ENCODE measurements around the gene OPALIN.

OPALIN gene, protein sequence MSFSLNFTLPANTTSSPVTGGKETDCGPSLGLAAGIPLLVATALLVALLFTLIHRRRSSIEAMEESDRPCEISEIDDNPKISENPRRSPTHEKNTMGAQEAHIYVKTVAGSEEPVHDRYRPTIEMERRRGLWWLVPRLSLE

DNA sequence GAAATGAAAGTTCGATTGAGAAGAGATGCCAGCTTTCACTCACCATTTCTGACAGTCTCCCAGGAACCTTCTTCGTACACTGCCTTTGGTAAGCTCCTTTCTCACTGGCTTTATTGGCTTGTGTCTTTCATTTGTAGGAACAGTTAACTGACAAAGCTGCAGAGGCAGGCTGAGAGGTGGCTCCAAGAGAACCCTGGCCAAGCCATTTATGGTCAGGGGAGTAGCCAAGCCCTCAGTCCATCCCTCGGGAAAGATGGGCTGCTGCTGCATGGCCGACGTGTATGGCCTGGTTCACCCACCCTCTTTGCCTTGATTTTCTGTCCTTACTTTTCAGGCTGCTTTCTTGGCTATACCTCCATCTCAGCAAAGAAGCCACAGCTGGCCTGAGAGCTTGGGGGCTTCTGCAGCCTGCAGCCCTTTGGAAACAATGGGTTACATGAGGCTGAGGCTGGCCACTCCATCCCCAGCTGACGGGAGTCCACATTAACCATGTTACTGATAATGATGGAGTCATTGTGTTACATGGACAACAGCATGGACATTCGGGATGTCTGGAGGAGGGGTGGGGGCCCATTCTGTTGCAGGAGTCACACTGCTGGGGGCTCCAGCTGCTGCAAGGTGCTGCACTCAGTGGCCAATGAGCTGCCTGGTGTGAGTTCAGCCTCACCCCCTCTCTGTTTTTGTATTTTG, at the start of gene OPALIN:
OPALIN (minus strand) TSS at position 152 of the 690 bp plus-strand sequence; CDS start at position 46, 106 bp downstream.
- DNase-seq (ENCODE audit: low spot score), result peak; percentile 78

DNA sequence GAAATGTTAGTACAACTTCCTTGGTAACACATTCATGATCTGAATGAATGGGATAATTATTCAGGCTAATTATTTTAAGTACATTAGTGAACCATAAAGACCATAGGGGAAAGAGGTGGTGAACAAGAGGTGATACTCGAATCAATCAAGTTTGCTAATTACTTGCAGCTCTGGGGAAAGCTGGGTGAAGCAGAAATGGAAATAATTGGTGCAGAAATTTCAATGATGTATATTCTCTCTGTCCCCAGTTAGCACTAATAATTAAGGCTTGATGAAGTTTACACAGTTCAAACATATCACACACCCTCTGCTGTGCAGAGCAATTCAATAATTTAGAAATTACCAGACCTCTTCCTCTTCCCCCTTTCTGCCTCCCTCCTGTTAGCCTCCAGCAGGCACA, 49.4 kb upstream of the OPALIN start:
- DNase-seq (ENCODE audit: low spot score), result no peak

DNA sequence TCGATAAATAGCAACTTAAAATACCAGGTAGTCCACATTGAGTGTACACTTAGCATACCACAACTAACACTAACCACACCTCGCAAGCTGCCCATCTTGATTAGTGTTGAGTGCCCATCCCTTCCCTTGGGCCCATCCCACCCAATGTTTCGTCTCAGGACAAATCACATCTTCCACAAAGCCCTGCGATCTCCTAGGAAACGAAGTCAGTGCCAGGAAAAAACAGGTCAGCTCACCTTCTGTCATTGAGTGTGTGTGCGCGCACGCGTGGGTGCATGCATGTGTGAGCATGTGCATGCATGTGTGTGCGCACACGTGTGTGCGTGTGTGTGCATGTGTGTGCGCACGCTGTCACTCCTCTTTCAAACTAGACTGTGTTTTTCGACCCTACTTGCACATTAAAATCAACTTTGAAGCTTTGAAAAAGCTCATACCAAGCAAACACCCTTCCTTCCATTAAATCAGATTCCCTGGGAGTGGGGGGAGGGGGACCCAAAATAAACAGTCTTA, 48.8 kb upstream of the OPALIN start:
- DNase-seq (ENCODE audit: low spot score), result no peak

DNA sequence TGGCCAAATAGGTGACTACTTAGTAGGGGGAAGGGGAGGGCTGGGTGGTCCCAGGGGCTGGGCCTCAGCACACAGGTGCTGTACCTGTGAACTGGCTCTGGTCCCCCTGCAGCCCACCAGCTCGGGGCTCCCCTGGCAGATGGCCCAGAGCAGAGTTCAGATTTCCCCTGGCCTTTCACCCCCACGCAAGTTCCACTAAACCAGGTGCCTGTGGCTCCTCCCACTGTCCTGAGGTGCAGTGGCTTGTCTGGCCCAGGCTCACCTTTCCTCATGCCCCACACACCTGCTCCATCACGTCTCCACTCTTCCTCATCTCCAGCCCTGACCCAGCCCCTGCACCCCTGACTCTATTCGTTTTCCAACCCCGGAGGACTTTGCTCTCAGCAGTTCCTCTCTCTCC, 47.3 kb upstream of the OPALIN start:
- DNase-seq (ENCODE audit: low spot score), result no peak

DNA sequence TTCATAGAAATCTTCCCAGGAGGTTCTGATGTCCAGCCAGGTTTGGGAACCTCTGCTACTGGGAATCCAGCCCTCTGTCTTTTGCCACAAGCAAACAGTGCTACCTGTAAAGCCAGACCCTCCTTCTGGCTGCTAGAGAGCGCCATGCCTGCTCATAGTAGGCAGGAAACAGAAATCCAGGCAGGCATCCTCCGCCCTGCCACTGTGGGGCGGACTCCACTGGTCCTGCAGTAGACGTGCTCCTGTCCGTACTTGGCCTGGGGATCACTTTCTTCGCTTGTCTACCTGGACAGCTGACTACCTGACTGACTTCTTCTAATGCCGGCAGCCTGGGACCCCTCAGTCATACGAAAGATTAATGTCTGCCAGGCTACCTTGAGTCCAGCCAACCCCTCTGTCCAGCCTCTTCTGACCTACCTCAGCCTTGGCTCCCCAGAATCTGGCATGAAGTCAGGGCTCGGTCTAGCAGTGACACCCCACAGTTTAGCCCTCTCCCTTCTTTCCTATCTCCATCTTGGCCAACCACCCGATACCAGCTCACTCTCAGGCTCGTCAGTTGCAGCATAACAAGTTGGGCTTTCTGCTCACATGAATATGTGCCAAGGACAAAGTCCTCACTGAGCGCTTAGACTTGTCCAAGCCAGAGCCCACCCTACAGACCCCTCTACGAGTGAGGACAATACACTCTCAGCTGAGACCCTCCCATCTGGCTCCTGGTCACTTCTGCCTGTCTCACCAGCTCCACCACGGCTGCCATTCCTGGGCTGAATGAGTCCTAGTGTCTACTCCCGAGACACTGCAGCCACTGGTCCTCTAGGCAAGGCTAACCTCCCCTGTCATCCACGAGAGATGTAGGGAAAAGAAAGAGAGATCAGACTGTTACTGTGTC, 43.9 kb upstream of the OPALIN start:
- DNase-seq (ENCODE audit: low spot score), result no peak

DNA sequence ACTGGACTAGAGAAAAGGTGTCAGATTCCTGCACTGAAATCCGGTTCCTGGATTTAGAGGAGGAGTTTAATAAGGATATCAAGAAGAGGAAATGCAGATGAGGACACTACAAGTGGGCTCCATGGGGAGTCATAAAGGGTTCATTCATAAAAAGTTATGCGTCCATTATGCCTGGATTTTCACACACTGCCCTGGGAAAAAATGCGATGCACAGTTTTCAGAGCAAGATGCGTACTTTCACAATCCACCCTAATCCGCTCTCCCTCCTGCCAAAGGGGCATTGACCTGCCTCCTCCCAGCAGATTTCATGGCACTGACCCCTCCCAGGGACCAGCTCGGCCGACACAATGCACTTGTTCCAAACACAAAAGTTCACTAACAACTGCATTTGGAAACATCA, 42.2 kb upstream of the OPALIN start:
- peak; percentile 54 for DNase-seq (ENCODE audit: low spot score)

DNA sequence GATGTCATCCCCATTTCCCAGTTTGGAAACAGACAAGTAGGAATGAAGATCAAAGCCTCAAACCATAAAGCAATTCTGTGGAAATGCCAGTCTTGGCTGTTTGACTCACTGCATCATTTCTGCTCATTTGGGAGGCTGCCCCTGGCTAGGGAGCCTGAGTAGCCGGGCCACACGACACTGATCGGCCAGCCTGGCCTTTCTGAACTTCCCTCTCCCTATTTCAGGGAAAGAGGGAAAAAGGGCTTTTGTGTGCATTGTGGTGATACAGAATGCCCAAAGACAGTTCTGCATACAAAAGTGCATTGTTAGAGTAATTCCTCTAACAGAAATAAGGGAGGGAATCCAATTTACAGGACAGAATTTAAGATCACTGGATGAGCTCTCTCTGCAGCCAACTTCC, 41.7 kb upstream of the OPALIN start:
- DNase-seq (ENCODE audit: low spot score), result peak; percentile 76

DNA sequence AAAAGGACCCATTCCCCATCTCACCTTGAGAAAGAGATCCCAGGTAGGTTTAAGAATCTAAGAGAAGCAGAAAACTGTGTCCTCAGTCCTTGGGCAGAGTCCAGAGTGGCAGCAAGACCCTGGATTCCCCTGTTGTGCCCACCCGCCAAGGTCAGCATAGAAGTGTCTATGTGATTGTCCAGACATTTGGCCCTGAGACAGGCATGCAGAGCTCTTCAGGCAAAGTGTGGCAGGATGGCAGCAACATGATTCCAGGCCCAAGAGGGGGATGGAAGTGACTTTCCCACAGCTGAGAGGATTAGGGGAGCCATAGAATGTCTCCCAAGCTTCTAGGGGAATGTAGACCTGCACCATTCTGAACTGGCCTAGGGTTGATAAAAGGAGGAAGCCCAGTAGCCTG, 39.1 kb upstream of the OPALIN start:
- DNase-seq (ENCODE audit: low spot score), result no peak

DNA sequence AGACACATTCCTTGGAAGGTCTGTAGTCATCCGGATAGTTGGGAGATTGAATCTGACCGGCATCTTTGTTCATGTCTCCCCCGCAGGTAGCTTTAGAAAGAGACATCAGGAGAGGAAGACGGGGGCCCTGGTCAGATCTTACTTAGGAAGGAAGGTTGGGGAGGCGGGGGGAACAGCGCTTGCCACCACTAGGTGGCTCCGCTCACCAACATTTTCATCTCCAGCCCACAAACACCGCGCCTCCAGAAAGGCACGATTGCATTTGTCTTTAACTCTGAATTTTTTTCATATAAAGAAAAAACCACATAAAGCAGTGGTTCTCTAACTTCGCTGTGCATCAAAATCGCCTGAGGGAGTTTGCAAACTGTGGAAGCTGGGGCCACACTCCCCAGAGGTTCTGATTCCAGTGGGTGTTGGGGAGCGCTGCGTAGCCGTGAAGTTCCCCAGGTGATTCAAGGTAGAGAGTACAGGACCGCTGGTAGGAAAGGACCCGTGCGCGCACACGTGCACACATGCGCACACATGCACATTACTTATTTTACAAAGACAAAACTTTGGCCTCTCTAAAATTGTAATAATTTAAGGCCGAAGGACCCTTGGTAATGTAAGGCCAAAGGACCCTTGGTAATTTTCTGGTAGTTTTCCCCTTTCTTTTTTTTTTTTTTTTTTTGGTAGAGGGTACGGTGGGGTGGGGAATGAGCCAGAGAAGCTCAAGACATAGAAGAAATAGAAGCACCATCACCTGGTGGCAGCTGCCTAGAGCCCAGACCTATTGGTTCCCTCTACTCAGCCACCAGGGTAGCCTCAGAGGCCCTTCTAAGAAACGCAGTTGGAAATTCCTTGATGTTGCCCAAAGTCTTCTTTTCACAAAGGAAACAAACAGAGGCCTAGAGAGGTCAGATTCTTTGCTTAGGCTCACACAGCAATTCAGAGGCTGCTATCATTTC, 37.4 kb upstream of the OPALIN start:
- peak; percentile 91 for DNase-seq (ENCODE audit: low spot score)

DNA sequence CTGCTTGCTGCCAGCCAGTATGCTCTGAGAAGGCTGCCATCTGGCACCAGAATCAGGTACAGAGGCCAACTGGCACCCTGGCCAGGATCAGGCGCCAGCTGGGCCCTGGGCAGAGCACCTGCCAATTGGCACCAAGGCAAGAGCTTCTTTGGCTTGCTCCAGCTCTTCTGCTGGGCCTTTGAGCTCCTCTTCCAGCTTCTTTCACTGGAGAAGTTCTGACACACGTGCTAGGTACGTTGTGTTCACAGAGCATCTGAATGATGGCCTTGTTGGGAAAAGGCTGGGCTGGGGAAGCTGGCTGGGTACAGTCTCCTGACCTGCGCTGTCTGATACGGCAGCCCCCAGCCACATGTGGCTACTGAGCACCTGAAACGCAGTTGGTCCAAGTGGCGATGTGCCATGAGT, 31.7 kb upstream of the OPALIN start:
- peak; percentile 85 for DNase-seq (ENCODE audit: low spot score)

DNA sequence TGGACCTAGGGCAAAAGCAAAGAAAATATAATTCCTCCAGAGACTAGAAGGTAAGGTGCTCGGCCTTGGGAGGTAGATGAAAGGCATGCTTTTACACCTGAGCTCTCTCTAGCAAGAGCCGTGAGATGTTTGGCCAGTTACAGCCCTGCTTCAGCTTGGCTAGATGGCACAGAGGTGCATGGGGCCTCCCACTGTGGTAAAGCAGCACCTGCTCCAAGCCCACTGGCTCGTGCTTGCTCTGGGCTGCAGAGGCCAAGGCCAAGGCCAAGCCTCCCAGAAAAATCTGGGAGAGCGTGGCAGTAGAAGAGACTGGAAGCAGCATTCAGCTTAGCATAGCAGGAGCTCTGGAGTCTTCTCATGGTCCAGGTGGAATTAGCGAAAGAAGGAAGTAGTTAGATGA, 31.0 kb upstream of the OPALIN start:
- DNase-seq (ENCODE audit: low spot score), result no peak

DNA sequence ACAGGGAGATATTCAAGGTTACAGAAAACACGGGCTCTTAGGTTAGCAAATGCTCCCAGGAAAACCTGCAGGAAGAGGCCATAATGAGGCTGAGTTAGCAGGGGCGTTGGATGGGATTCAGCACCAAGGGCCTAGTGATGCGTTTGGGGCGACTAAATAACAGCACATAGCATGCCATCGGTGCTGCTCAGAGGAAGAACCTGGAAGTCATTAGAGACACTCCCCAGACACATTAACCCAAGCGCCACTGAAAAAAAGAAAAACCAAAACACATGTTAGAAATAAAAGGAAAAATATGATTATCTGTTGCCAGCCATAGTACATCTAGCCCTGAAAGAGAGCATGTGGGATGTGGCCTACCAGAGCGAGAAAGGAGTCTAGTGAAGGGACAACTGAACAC, 28.8 kb upstream of the OPALIN start:
- no peak for DNase-seq (ENCODE audit: low spot score)

DNA sequence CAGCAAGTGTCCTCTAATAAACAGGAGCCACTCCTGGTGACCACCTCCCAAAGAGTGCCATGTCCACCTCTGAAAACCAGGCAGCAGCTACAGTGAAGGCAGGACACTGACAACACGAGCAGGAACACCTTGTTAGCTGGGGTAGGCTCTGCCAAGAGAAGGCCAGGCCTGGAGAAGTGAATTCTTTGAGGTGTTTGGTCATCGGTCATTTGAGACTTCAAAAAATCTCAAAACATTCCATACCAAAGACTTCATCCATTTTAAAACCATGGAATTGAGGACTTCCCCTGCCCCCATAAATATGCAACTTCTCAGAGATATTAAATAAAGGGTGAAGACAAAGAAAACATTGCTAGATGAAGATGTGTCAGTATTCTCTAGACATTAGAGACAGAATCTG, 28.4 kb upstream of the OPALIN start:
- no peak for DNase-seq (ENCODE audit: low spot score)

DNA sequence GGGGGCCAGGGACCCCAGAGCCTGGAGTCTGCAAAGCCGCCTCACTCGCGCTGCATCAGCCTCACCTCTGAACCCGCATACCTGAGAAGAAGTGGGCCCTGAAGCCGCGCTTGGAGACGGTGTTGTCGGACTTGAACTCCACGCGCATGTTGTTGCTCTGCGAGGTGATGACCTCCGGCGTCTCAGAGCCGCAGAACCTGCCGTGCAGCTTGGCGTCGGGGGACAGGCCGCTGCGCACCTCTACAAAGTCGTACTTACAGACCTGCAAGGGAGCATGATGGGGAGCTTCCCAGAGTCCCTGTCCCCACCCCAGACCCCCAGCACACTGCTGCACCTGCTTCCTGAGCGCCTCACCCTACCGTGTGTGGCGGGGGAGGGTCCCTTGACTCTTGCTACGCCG, 25.7 kb upstream of the OPALIN start:
- no peak for DNase-seq (ENCODE audit: low spot score)

DNA sequence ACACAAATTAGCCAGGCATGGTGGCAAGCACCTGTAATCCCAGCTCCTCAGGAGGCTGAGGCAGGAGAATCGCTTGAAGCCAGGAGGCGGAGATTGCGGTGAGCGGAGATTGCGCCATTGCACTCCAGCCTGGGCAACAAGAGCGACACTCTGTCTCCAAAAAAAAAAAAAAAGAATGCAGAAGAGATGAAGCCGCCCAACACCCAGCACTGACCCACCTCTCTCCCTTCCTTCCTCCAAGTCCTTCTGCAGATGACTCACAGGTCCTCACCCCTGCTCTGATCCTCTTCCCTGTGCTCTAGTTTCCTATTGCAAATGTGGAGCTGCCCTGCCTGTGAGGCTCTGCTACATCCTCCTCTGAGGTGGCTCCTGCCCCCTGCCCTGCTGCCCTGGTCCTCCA, 22.0 kb upstream of the OPALIN start:
- no peak for DNase-seq (ENCODE audit: low spot score)

DNA sequence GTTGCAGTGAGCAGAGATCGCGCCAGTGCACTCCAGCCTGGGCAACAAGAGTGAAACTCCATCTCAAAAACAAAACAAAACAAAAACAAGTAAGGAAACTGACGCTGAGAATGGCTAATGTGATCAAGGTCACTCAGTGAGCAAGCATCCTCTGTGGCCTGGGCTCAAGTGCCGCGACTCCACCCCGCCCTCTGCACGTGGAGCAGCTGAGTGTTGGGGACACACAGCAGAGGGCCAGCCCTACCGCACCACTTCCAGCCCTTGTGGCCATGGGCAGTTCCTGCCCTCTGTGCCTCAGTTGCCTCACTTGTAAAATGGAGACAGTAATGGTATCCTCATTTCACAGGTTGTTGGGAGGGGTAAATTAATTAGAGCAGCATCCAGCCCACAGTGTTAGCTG, 21.0 kb upstream of the OPALIN start:
- no peak for DNase-seq (ENCODE audit: low spot score)

DNA sequence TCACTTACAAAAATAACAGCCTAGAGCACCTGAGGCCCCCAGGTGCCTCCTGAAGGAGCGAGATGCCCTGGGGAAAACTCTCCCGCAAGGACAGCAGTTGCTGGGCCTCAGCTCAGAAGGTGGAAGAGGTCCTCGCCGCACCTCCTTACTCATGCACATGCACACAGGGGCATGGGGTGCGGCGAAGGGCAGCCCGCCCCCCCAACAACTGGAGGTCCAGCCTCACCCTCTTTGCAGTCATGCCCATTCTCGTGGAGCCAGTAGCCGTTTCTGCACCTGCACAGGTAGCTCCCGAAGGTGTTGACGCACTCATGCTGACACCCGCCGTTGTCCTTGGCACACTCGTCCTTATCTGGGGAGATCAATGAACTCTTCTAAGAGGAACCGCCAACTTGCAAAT, 19.9 kb upstream of the OPALIN start:
- DNase-seq (ENCODE audit: low spot score), result no peak

DNA sequence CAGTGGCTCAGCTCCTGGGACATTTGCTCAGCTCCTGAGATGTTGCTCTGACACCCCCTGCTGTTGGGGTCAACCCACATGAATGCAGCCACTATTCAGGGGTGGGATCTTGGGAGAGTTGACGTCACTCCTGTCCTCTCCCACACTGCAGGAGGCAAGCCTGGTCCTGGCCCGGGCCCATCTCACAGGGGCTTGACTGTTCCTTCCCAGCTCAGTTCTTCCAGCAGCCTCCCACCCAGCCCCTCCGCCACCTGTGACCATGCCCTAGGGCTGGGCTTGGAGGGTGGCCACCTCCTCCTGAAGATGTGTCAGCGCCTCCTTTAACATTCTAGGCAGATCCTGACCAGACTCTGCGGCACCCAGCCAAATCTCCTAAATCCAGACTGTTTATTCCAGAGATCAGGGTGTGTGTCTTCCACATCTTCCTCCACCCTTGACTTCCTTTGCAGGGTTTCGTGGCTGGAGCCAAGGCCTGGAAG, 19.1 kb upstream of the OPALIN start:
- DNase-seq (ENCODE audit: low spot score), result no peak

DNA sequence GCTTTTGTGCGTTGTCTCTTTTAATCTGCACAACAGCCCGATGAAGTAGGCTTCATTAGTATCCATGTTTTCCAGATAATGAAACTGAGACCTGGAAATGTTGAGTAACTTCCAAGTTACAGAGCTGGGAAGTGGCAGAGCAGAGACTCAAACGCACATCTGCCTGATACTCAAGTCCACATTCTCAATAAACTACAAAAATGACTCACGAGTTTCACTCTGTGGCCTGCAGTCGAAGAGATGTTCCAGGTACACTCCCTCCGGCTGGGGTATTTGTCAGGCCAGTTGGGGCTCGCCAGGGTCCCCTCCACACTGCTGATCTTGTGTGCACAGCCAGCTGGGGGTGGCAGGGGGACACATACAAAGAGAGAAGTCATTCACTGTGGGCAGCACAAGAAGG, 17.7 kb upstream of the OPALIN start:
- DNase-seq (ENCODE audit: low spot score), result no peak

DNA sequence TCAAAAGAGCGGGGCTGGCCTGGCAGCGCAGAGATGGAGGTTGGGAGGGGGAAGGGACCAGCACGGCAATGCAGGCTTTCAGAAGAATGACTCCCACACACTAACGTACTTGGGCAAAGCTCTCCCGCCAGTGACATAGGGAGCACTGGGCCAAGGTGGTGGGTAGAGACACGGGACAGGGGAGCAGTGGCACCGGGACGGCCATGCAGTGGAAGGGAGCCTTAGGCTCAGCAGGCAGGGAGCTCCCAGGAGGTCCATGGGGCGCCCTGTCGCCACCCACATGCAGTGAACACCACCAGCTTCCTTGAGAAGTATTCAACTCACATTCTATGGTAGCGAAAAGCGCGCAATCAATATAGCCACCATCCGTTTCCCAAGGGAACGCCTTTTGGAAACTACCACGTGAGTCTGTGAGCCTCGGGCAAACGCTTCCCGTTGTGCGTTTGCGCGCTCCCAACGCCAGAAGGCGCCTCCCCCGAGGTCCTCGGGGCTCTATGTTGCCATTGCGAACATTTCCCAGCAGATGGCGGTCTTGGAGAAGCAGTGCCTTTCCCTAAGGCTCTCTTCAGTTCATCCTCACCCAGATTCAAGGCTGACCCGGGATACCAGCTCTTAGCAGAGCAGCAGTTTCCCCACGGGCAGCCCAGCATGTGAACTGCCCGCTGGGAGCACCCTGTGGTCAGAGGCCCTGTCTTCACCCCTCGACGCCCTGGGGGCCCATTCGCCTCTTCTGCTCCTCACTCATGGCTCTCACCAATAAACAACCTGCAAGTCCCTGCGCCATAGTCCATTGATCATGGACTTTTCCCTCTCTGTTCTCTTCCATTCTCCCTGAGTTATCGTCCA, 16.4 kb upstream of the OPALIN start:
- DNase-seq (ENCODE audit: low spot score), result peak; percentile 96

DNA sequence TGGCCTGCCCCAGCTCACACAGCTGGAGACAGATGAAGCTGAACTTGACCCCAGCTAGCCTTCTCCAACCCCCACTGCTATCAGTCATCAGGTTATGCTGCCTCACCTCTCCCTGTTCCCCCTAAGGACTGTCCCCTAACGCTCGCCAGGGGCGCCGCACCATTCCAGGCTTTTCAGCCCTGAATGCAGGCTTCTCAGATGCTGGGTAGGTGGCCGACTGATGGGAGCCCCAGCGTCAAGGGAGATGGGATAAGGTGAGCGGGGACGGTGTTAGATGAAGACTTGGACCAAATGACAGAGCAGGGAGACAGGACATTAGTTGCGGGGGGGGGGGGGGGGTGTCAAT, 15.8 kb upstream of the OPALIN start:
- DNase-seq (ENCODE audit: low spot score), result no peak

Data from Ammon's horn (tissue), 1 donor.